ENCODE results near the gene HMCN1.
"Not testable (repeated sequence)": the region's sequence is repeated elsewhere in the genome, so short reads cannot be mapped to it uniquely, and the experiment has no call there.

DNA sequence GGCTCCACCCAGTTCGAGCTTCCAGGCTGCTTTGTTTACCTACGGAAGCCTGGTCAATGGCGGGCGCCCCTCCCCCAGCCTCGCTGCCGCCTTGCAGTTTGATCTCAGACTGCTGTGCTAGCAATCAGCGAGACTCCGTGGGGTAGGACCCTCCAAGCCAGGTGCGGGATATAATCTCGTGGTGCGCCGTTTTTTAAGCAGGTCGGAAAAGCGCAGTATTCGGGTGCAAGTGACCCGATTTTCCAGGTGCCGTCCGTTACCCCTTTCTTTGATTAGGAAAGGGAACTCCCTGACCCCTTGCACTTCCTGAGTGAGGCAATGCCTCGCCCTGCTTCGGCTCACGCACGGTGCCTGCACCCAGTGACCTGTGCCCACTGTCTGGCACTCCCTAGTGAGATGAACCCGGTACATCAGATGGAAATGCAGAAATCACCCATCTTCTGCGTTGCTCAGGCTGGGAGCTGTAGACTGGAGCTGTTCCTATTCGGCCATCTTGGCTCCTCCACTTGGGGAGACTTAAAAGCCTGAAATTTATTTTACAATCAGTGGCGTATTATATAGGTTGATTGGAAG, 158.7 kb downstream of the HMCN1 start:
- TF ChIP-seq, protein P1, sequence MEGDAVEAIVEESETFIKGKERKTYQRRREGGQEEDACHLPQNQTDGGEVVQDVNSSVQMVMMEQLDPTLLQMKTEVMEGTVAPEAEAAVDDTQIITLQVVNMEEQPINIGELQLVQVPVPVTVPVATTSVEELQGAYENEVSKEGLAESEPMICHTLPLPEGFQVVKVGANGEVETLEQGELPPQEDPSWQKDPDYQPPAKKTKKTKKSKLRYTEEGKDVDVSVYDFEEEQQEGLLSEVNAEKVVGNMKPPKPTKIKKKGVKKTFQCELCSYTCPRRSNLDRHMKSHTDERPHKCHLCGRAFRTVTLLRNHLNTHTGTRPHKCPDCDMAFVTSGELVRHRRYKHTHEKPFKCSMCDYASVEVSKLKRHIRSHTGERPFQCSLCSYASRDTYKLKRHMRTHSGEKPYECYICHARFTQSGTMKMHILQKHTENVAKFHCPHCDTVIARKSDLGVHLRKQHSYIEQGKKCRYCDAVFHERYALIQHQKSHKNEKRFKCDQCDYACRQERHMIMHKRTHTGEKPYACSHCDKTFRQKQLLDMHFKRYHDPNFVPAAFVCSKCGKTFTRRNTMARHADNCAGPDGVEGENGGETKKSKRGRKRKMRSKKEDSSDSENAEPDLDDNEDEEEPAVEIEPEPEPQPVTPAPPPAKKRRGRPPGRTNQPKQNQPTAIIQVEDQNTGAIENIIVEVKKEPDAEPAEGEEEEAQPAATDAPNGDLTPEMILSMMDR (conservative IDR thresholded peaks at IDR 0.05): not testable (repeated sequence)
- TF ChIP-seq ZFX (IDR thresholded peaks at IDR 0.05): not testable (repeated sequence)

Measured in C4-2B (cell line).